Germinal center (tissue), 1 donor: ENCODE measurements around the gene SS18.
A peak's percentile ranks its signal among the peaks of the same experiment; 100 is the strongest.
"Not testable (repeated sequence)": the region's sequence is repeated elsewhere in the genome, so short reads cannot be mapped to it uniquely, and the experiment has no call there.

Source experiments
- DNase-seq: peaks from one replicate; pipeline ENCODE4 v3.0.0; 2012; ENCODE audit warnings: mixed read lengths, low spot score

Gene SS18, protein sequence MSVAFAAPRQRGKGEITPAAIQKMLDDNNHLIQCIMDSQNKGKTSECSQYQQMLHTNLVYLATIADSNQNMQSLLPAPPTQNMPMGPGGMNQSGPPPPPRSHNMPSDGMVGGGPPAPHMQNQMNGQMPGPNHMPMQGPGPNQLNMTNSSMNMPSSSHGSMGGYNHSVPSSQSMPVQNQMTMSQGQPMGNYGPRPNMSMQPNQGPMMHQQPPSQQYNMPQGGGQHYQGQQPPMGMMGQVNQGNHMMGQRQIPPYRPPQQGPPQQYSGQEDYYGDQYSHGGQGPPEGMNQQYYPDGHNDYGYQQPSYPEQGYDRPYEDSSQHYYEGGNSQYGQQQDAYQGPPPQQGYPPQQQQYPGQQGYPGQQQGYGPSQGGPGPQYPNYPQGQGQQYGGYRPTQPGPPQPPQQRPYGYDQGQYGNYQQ

GRCh38 chr18:26090130-26091046 is at the start of gene SS18:
TSS of gene SS18 (minus strand) at chr18:26090613. CDS start at chr18:26090569, 44 bp downstream.
- DNase-seq: peak; percentile 92

- no peak for DNase-seq
Observed at GRCh38 chr18:26135548-26135947, 45.1 kb upstream of the SS18 start.

- no peak for DNase-seq
Observed at GRCh38 chr18:26134107-26134506, 43.7 kb upstream of the SS18 start.

GRCh38 chr18:26133652-26134051 is 43.2 kb upstream of the SS18 start, which contains the start of gene PSMA8:
TSS of gene PSMA8 (plus strand) at chr18:26133869. CDS start at chr18:26133966, 97 bp downstream.
- peak; percentile 23 for DNase-seq

DNA sequence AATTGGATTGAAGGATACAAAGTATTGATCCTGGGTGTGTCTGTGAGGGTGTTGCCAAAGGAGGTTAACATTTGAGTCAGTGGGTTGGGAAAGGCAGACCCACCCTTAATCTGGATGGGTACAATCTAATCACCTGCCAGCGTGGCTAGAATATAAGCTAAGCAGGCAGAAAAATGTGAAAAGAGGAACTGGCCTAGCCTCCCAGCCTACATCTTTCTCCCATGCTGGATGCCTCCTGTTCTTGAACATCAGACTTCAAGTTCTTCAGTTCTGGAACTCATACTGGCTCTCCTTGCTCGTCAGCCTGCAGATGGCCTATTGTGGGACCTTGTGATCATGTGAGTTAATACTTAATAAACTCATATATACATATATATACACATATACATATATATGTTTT is 37.8 kb upstream of the SS18 start:
- DNase-seq: not testable (repeated sequence)

DNA sequence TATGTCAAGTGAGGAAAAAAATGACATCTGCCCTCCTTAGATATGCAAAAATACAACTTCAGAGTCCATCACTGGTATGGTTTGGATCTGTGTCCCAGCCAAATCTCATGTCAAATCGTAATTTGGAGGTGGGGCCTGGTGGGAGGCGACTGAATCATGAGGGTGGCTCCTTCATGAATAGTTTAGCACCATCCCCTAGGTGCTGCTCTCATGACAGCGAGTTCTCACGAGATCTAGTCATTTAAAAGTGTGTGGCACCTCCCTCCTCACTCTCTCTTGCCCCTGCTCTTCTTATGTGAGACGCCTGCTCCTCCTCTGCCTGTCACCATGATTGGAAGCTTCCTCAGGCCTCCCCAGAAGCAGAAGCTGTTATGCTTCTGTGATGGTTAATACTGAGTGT is 37.4 kb upstream of the SS18 start:
- no peak for DNase-seq

GRCh38 chr18:26121994-26122393 is 31.6 kb upstream of the SS18 start:
- DNase-seq: not testable (repeated sequence)

DNA sequence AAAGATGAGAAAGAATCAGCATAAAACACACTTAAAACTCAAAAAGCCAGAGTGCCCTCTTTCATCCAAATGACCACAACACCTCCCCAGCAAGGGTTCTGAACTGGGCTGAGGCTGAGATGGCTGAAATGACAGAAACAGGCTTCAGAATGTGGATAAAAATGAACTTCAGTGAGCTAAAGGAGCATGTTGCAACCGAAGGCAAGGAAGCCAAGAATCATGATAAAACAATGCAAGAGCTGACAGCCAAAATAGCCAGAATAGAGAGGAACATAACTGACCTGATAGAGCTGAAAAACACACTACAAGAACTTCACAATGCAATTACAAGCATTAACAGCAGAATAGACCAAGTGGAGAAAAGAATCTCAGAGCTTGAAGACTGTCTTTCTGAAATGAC is 31.1 kb upstream of the SS18 start:
- no peak for DNase-seq

- DNase-seq: no peak
Observed at GRCh38 chr18:26119246-26119645, 28.8 kb upstream of the SS18 start.

- no peak for DNase-seq
Observed at GRCh38 chr18:26104035-26104434, 13.6 kb upstream of the SS18 start.

DNA sequence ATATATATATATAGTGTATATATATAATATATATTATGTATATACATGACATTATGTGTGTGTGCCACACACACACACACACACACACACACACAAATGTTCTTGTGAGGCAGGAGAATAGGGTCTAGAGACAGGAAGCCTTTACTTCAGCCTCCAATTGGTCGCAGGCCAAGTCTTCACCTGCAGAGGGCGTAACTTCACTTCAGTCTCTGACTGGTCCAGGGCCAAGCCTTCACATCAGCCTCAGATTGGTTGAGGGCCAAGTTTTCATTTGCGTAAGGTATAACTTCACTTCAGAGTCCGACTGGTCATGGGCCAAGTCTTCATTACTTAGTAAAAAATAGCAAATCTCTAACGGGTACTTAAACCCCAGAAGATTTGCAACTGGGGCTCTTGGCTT is 13.2 kb upstream of the SS18 start:
- DNase-seq: no peak

DNA sequence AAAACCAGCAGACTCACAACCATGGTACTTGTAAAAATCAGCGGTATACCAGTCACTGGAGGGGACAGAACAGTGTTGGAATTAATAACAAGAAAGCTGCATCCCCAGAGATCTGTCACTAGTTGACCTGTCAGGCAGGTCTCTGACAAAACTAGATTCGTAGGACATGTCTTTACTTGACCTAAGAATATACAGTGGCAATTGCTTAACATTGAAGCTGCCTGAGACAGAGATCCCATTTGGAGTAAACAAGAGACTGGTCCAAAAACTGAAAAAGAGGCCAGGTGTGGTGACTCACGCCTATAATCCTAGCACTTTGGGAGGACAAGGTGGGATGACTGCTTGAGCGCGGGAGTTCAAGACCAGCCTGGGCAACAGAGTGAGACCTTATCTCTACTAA is 7.2 kb upstream of the SS18 start:
- no peak for DNase-seq

- DNase-seq: no peak
Observed at GRCh38 chr18:26096852-26097251, 6.4 kb upstream of the SS18 start.

DNA sequence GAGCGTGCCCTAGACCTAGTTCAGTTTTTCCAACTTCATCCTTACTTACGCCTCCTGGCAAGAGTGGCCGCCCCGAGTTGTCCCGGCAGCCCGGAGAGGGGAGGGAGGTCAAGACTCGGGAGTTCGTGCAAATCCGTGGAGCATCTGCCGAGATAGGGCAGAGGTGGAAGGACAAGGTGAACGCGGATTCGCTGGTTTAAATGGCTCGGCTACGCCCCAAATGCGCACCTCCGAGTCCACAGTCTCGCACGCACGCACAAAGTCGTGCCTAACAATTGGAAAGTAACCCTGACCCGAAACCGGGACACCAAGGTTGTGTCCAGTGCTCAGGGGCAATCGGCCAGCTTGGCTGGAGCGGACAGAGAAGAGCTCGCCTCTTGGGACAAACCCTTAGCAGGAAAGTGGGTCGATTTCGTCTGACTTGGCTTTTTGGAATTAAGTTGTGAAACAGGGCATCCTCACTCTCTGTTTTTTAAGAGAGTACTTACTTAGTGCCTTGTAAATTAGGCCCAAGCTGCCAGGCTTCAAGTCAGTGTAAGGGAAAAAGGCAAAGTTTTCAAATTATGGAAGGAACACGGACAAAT is 726 bp upstream of the SS18 start:
- DNase-seq: no peak

DNA sequence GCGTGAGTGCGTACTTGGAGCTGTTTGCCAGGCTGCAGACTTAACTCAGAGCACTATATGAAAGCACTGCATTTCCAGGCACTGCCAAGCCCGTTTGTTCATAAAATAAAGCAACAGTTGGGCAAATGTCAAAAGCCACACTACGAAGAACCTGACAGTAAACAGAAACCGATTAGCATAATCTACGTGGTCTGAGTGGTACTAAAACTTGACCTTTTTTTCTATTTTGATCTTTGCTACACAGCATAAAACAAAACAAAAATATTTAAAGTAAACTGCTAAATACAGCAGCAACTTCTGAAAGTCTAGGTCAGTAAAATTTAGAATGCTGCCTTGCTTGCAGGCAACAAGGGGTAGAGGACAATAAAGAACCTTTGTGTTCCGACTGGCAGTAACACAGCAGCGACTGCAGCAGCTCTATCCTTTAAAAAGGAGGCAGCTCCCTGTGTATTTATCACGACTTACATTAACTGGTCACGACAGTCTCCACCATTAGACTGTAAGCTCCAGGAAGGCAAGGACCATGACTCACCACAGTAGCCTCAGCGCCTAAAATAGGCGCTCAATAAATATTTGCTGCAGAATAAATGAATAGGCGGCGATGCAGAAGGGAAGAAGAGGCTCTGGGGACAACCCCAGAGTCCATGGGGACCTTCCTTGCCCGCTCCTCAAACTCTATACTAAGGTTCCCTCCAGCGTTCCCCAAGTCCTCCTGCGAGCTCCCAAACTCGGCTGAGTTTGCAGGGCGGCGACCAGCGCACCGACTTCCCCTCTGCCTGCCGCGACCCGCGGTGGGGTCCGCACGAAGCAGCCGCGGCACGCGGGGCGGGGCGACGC is 902 bp downstream of the SS18 start:
- DNase-seq: no peak

DNA sequence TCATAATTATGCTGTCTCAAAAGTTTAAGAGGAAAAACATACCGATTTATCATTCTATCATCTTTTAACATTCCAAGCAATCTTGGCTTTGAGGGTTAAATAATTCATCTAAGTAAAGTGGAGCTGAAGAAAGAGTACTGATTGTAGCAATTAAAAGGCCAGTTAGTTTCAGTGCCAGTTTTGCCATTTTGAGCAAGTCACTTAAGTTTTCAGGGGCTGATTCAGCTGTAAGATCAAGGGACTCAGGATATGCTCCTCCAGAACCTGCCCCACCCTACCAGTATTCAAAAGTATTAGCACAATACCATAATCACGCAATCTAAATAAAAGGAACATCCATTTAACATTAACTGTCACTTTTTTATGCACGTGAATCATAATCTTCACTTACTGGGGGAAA is 1.9 kb downstream of the SS18 start:
- DNase-seq: no peak

DNA sequence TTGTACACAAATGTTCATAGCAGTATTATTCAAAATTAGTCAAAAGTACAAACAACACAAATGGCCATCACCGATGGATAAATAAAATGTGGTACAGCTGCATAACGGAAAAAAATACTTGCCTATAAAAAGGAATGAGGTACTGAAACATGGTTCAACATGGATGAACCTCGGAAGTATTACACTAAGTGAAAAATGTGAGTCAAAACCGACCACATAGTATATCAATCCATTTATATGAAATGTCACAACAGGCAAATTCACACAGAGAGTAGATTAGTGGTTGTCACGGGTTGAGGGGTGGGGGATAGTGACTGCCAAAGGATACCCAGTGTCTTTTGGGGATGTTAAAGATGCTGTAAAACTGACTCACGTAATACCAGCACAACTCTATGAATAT is 3.5 kb downstream of the SS18 start:
- DNase-seq: no peak

DNA sequence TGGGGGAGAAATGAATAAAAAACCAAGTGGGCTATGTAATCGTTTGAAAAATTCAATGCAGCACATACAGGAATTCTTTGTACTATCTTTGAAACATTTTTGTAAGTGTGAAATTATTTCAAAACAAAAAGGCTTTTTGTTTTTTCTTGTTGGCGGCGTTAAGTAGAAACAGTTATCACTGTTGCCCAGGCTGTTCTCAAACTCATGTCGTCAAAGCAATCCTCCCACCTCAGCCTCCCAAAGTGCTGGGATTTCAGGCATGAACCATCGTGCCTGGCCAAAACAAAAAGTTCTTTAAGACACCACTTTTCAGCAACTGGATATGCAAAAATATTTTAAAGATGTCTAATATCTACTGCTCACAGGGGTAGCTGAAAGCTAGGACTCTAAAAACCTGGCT is 5.4 kb downstream of the SS18 start:
- DNase-seq: no peak

DNA sequence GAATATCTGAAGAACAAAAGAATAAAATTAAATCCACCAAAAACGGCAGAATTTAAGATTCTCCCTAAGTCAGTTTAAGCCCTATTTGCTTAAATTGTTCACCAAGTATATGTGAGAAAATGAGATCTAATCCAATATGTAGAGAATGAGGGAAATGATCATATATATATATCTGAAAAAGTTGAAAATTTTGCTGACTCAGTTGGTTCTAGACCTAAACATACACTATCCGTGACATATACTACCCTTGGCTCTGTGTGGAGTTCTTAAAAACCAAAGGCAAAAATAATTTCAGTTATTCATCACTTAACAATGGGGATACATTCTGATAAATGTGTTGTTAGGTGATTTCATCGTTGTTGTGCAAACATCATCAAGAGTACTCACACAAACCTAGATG is 7.3 kb downstream of the SS18 start:
- DNase-seq: no peak

DNA sequence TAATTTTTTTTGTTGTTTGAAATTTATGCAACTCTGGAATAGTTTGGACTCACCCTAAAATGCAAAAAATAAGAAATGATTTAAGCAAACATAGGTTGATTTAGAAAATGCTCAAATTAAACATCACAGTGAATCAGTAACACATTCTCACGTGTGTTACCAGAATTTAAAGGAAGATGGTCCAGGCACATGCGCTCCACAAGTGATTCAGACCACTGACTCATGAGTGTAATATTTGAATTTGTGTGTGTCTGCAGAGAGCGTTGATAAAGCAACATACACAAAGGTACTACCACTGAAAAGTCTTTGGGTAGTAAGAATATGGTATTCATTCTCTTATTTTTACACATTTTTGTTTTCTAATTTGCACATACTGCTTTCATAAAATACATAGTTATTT is 7.9 kb downstream of the SS18 start:
- DNase-seq: no peak

- no peak for DNase-seq
Observed at GRCh38 chr18:26074246-26074645, 16.2 kb downstream of the SS18 start.

DNA sequence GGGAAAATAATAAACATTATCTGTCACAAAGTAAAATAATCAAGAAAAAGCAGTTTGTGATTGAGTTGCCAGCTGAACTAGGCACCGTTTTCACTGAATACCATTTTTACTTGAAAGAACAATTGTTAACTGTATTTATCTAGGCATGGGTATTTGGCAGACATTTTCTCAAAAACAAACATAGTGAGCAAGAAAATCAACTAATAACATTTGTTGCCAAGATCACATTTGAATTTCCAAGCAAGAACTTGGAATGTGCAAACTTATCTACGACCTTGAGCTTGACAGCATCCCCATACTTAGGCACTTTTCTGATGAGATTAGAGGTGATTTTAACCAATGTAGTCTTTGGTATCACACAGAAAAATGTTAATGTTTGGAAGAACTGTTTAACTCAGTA is 16.7 kb downstream of the SS18 start:
- no peak for DNase-seq
